ENCODE data around the gene MFAP2. TPM values are rescaled to one million over a fixed set of nuclear protein-coding genes. Genes with fewer than 3 reads are reported as not detected.

Gene MFAP2
- total RNA-seq, 4 donors from 2014 or later = 1.4 to 21.1 (median 9.1) TPM

DNA sequence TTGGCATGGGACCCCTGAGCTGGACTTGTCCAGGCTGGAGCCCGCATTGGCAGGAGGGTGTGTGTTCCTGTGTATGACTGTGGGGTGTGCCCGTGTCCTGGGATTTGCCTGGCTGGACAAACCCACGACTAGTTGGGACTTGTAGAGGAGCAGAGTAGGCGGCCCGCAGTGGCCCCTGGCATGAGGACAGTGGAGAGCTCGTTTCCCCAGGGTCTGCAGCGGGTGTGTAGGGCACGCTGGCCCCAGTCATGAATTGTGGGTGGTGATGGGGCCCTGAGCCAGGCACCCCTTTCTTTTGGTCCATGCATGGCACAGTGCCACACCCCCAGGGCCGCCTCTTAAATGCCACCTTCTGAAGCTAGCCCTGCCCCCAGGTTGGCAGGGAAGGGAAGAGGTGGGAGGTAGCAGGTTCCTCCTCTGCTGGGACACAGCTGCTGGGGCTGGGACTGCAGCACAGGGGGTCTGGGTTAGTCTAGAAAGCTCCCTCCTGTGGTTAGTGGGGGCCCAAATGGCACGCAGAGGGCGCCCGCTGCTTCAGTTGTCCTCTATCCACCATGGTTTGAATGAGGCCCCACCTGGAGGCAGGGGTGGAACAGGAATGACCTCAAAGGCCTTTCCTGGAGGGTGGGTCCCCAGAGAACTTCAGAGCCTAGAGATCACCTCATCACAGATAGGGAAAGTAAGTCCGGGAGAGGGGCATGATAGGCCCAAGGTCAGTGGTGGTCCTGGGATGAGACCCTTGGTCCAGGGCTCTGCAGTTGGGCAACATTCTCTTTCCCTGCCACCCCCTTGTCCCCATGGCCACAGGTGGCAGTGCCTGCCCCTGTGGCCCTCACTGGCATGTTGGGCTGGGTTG lies 54.6 kb downstream of the MFAP2 start:
- TF ChIP-seq, protein P1, sequence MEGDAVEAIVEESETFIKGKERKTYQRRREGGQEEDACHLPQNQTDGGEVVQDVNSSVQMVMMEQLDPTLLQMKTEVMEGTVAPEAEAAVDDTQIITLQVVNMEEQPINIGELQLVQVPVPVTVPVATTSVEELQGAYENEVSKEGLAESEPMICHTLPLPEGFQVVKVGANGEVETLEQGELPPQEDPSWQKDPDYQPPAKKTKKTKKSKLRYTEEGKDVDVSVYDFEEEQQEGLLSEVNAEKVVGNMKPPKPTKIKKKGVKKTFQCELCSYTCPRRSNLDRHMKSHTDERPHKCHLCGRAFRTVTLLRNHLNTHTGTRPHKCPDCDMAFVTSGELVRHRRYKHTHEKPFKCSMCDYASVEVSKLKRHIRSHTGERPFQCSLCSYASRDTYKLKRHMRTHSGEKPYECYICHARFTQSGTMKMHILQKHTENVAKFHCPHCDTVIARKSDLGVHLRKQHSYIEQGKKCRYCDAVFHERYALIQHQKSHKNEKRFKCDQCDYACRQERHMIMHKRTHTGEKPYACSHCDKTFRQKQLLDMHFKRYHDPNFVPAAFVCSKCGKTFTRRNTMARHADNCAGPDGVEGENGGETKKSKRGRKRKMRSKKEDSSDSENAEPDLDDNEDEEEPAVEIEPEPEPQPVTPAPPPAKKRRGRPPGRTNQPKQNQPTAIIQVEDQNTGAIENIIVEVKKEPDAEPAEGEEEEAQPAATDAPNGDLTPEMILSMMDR (IDR thresholded peaks at IDR 0.05) = no peak
- TF ChIP-seq POLR2A (IDR thresholded peaks at IDR 0.05) = no peak
- H3K36me3 ChIP-seq = peaks cover 0 to 1% of the 10 kb centered on the region in 2 donors
- peaks cover 8 to 13% of the 10 kb centered on the region in 2 donors for H3K4me1 ChIP-seq
- intact Hi-C loops (cut with DNase I) = no loop called here
- H3K9me3 ChIP-seq = no peaks in the 10 kb centered on the region
- H3K27ac ChIP-seq = no peak overlapping the region
- WGBS, 2 donors = 86 to 92% methylated on average over 13 of the region's 13 CpGs
- no peak for DNase-seq
- H3K27me3 ChIP-seq = no peaks in the 10 kb centered on the region
- no peak overlapping the region for H3K4me3 ChIP-seq (replicated peaks in 1 of 3)

DNA sequence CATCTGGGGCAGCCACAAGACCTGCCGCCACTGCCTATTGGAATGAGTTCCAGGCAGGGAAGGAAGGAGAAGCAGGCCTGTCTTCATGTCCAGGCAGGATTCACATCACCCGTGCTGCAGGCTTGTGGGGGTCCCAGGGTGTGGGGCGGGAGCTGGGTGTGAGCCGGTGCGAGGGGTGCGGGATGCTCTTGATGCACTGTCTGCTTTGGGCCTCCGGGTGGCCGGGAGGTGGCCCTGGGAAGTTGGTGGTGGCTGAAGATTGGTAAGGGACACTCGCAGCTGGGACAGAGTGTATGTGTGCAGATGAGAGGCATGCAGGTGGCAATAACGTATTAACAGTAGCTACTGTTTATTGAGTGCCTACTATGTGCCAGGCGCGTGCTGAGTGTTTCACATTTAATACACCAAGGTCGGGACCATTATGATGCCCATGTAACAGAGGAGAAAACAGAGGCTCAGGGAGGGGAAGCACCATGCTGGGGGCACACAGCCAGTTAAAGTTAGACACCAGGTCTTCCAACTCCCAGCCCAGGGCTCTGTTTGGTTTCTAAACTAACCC lies 55.4 kb downstream of the MFAP2 start:
- no peak for DNase-seq
- Histone ChIP-seq H3K9me3 (no peaks in the 10 kb centered on the region), H3K4me3 (replicated peaks in 1 of 3) (no peak overlapping the region), H3K27ac (no peak overlapping the region), H3K36me3 (no peaks in the 10 kb centered on the region), H3K4me1 (peaks cover 8 to 13% of the 10 kb centered on the region in 2 donors), H3K27me3 (no peaks in the 10 kb centered on the region)
- intact Hi-C loops (cut with DNase I) = no loop called here
- WGBS, 2 donors = 93 to 94% methylated on average over 13 of the region's 13 CpGs
- TF ChIP-seq POLR2A (IDR thresholded peaks at IDR 0.05) = no peak
- TF ChIP-seq, protein P1 (IDR thresholded peaks at IDR 0.05) = no peak

Other genes with a start within 250 kb of the MFAP2 start
- gene RNU1-4, start 240.1 kb downstream of the MFAP2 start, total RNA-seq = under 1 TPM; under 0.01 TPM
- under 1 TPM; under 0.01 TPM for gene RNU1-2, start 84.6 kb downstream of the MFAP2 start, total RNA-seq
- gene CROCC, start 58.7 kb downstream of the MFAP2 start, total RNA-seq = 10 to 100 TPM; 15.2 to 33.1 (median 22.1) TPM
- gene ATP13A2, start 31.3 kb upstream of the MFAP2 start, total RNA-seq = 10 to 100 TPM; 28.7 to 47.0 (median 35.8) TPM
- 100 to 1,000 TPM; 112 to 162 (median 136) TPM for gene SDHB, start 73.4 kb upstream of the MFAP2 start, total RNA-seq
- gene PADI2, start 138.8 kb upstream of the MFAP2 start, total RNA-seq = under 1 TPM; 0.13 to 0.49 (median 0.38) TPM
- not detected for gene PADI1, start 224.5 kb upstream of the MFAP2 start, total RNA-seq